Measurements from ENCODE around the gene VGLL2.
A peak's percentile ranks its signal among the peaks of the same experiment; 100 is the strongest.

The VGLL2 gene

DNA sequence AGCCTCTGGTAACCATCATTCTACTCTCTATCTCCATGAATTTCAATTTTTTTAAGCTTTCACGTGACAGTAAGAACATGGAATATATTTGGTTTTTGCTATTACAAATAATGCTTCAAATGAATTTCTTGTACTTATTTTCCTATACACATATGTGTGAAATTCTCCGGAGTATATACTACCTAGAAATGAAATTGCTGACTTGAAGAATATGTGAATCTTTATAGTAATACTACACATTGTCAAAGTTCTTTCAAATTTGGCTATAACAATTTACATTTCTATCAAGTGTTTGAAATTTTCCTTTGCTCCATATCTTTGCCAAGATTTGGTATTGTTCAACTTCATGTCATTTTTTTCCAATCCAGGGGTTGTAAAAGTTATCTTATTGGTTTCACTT, 11.6 kb upstream of the VGLL2 start:
- Histone ChIP-seq H3K4me3 (ENCODE audit: low read length) (no peak overlapping the region), H3K36me3 (ENCODE audit: insufficient read depth, low read depth, low read length) (no peaks in the 10 kb centered on the region), H3K9ac (ENCODE audit: low read depth, low read length) (no peak overlapping the region), H3K27me3 (ENCODE audit: insufficient read depth, low read length) (no peaks in the 10 kb centered on the region), H3K27ac (ENCODE audit: low read length) (no peak overlapping the region), H3K9me3 (ENCODE audit: insufficient read depth, low read depth, low read length) (no peaks in the 10 kb centered on the region), H3K4me1 (ENCODE audit: insufficient read depth, low read length) (no peaks in the 10 kb centered on the region)

DNA sequence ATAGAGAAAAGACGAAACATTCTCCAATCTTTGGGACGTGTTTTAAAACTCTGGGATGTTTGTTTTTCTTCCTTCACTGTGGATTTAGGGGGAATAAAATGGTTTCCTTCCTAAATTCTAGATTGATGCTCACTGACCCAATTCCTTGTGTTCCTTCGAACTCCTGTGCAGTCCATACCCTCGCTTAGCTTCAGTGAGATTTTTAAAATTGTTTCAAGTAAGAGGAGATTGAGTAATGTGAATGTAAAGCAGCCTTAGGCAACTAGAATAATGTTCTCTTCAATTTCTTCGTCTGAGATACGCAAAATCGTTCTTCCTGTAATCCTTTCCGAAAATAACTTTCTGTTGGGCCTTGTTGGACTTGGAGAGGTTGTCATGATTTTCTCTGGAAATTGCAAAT, 2.6 kb upstream of the VGLL2 start:
- peaks cover 77% of the 10 kb centered on the region for H3K27me3 ChIP-seq (ENCODE audit: insufficient read depth, low read length)
- no peaks in the 10 kb centered on the region; the same call in 1 of the 2 replicates for H3K9me3 ChIP-seq (ENCODE audit: insufficient read depth, low read depth, low read length)
- H3K4me3 ChIP-seq (ENCODE audit: low read length) = no peak overlapping the region
- H3K36me3 ChIP-seq (ENCODE audit: insufficient read depth, low read depth, low read length) = no peaks in the 10 kb centered on the region
- no peak overlapping the region for H3K9ac ChIP-seq (ENCODE audit: low read depth, low read length)
- peaks cover 3% of the 10 kb centered on the region for H3K4me1 ChIP-seq (ENCODE audit: insufficient read depth, low read length)
- H3K27ac ChIP-seq (ENCODE audit: low read length) = no peak overlapping the region

DNA sequence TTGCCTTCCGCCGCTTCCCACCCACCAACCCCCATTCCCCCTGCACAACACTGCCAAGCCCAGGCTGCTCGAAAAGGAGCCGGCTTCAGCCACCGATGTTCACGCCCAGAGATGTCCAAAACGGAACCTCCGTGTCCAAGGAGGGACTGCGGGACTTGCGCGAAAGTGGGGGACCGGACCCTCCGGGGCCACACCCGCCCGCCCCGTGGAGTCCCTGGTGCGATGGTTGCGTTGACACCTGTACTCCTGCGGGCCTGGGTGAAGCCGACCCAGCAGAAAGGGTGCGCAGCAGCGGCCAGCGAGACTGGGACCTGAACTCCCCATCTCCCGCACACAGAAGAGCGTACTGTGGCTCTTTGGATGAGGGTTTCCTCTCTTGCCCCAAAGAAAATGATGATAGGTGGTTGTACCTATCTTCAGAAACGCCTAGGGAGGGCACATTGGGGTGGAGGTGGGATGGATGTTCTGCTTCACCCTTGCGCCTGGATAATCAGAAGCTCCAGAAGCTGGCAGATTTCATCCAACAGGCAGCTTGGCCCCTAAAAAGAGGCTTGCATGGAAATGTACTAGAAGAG, 1.9 kb upstream of the VGLL2 start:
- Histone ChIP-seq H3K9me3 (ENCODE audit: insufficient read depth, low read depth, low read length) (no peaks in the 10 kb centered on the region; the same call in 1 of the 2 replicates), H3K4me1 (ENCODE audit: insufficient read depth, low read length) (peaks cover 3% of the 10 kb centered on the region), H3K9ac (ENCODE audit: low read depth, low read length) (no peak overlapping the region), H3K27me3 (ENCODE audit: insufficient read depth, low read length) (peaks cover 84% of the 10 kb centered on the region), H3K27ac (ENCODE audit: low read length) (no peak overlapping the region), H3K4me3 (ENCODE audit: low read length) (no peak overlapping the region), H3K36me3 (ENCODE audit: insufficient read depth, low read depth, low read length) (no peaks in the 10 kb centered on the region)

DNA sequence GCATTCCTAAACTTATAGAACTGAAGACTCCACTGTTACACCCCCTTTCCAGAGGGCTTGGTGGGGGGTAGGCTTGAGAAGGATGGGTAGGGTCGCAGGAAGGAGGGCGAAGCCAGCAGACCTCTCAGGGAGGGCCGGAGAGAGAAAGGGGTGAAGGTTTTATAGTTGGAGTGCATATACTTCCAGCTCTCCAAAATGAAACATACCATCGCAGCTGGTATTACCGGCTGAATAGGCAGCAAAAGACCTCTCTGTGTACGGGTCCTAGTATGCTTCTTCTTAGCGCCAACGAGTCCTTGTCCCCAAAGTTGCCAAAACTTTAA, 1.0 kb upstream of the VGLL2 start:
- H3K9ac ChIP-seq (ENCODE audit: low read depth, low read length) = no peak overlapping the region
- no peaks in the 10 kb centered on the region; the same call in 1 of the 2 replicates for H3K9me3 ChIP-seq (ENCODE audit: insufficient read depth, low read depth, low read length)
- H3K27ac ChIP-seq (ENCODE audit: low read length) = no peak overlapping the region
- H3K4me3 ChIP-seq (ENCODE audit: low read length) = peak overlapping the region; percentile 68
- no peaks in the 10 kb centered on the region for H3K36me3 ChIP-seq (ENCODE audit: insufficient read depth, low read depth, low read length)
- H3K27me3 ChIP-seq (ENCODE audit: insufficient read depth, low read length) = peaks cover 93% of the 10 kb centered on the region
- H3K4me1 ChIP-seq (ENCODE audit: insufficient read depth, low read length) = peaks cover 3% of the 10 kb centered on the region

DNA sequence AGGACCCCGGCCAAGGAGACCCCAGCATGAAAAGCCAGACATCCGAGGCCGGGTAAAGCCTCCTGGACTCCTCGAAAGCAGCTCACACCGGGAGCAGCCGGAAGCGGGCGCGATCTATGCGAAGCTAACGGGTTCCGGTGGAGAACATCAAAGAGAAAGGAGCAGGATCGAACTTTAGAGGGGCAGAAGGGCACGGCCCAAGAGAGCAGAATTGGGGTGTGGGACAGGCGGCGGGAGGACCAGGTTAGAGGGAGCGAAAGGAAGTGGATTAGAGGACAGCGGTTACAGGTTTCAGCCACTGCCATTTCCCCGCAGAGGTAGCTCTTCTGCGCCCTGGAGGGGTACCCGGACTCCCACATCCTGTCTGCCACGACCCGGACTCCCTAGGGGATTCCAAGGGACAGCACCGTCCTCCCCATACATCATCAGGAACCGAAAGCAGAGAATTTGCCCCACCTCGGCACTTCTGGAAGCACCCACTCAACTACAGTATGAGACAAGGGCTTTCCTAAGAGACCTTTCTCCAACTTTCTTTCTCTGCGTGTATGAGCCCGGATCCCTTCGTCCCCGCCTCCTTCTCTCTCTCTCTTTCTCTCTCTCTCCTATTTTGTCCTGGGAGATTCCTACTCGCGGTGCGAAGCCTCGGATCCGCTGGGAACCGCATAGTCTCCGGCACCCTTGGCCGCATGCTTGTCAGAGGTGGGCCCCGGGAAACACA, 507 bp upstream of the VGLL2 start:
- Histone ChIP-seq H3K27me3 (ENCODE audit: insufficient read depth, low read length) (peaks cover 98% of the 10 kb centered on the region), H3K27ac (ENCODE audit: low read length) (no peak overlapping the region), H3K4me3 (ENCODE audit: low read length) (peak overlapping the region; percentile 68), H3K4me1 (ENCODE audit: insufficient read depth, low read length) (peaks cover 3% of the 10 kb centered on the region; the same call in 1 of the 2 replicates), H3K36me3 (ENCODE audit: insufficient read depth, low read depth, low read length) (no peaks in the 10 kb centered on the region), H3K9me3 (ENCODE audit: insufficient read depth, low read depth, low read length) (no peaks in the 10 kb centered on the region; the same call in 1 of the 2 replicates), H3K9ac (ENCODE audit: low read depth, low read length) (no peak overlapping the region)

DNA sequence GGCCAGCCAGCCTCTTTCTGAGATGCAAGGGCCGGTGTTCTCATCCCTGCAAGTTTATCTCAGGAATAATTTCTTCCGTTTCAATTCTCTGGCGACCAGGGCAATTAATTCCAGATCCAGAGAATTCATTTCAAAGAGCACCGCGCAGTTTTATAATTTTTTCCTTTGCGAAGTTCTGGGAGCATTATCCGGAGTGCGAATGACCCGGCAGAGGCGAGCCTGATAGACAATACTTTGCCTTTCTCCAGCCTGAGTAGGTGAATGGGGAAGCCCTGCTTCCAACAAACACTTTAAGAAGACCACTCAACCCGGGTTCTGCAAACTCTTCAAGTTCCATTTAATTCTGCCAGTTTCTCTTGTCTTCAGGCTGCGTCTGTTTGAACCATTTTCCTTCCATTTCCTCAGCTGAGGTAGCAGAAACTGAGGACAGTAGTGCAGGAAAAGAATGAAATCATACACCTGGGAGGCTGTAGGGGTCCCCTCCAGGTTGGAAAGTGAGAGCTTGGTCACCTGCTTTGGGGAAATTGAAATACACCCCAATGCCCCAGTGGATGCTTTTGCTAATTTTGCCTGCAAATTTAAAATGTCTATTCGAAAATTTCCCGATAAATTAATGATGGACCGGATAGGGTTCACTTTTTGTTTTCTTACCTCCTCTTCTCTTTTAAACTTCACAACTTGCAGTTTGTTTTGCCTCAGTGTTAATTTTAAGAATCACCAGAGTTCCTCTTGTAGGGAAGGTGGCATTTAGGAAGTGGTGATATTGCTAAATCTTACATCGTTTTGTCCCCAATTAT, 1.1 kb downstream of the VGLL2 start:
- Histone ChIP-seq H3K27me3 (ENCODE audit: insufficient read depth, low read length) (peaks cover 100% of the 10 kb centered on the region), H3K9ac (ENCODE audit: low read depth, low read length) (no peak overlapping the region), H3K4me1 (ENCODE audit: insufficient read depth, low read length) (peaks cover 3% of the 10 kb centered on the region; the same call in 1 of the 2 replicates), H3K27ac (ENCODE audit: low read length) (no peak overlapping the region), H3K4me3 (ENCODE audit: low read length) (peak overlapping the region; percentile 68), H3K9me3 (ENCODE audit: insufficient read depth, low read depth, low read length) (no peaks in the 10 kb centered on the region; the same call in 1 of the 2 replicates), H3K36me3 (ENCODE audit: insufficient read depth, low read depth, low read length) (no peaks in the 10 kb centered on the region)

DNA sequence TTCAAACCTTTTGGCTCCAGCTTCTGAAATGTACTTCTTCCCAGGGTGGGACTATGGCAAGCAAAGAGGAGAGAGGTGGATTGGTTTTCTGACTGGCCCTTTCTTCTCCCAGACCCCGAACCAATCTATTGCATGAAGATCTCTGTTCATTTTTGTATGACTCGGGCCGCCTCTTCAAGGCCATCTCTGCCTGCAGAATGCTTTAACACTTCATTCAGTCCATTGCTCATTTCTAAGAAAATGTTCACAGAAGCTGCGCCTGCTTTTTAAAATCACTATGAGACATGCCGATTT, 1.6 kb downstream of the VGLL2 start:
- Histone ChIP-seq H3K4me3 (ENCODE audit: low read length) (no peak overlapping the region), H3K9ac (ENCODE audit: low read depth, low read length) (no peak overlapping the region), H3K4me1 (ENCODE audit: insufficient read depth, low read length) (peaks cover 3% of the 10 kb centered on the region; the same call in 1 of the 2 replicates), H3K27ac (ENCODE audit: low read length) (no peak overlapping the region), H3K9me3 (ENCODE audit: insufficient read depth, low read depth, low read length) (no peaks in the 10 kb centered on the region; the same call in 1 of the 2 replicates), H3K36me3 (ENCODE audit: insufficient read depth, low read depth, low read length) (no peaks in the 10 kb centered on the region), H3K27me3 (ENCODE audit: insufficient read depth, low read length) (peaks cover 100% of the 10 kb centered on the region)

DNA sequence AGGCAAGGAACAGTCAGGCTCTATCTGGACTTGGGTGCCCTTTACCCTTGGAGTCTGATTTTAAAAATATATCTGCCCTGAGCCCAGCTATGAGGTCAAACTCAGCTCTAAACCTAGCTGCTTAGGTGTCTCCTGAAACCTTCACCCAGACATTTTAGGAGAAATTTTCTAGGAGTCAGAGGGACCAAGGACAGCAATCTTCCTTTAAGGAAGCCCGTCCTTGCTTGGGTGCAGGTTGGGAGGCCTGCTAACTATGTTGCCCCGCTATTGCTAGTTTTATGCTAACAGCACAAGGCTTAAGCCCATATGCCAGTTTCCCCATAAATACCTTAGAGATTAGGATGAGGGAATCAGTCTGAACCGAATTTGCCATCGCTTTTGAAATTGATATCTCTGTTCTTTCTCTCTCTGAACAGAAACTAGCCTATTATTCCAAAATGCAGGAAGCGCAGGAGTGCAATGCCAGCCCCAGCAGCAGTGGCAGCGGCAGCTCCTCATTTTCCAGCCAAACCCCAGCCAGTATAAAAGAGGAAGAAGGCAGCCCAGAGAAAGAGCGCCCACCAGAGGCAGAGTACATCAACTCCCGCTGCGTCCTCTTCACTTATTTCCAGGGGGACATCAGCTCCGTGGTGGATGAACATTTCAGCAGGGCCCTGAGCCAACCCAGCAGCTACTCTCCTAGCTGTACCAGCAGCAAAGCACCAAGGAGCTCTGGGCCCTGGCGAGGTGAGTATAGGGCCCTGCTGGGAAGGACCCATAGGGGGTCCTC, 2.6 kb downstream of the VGLL2 start:
- Histone ChIP-seq H3K4me3 (ENCODE audit: low read length) (no peak overlapping the region), H3K9me3 (ENCODE audit: insufficient read depth, low read depth, low read length) (no peaks in the 10 kb centered on the region; the same call in 1 of the 2 replicates), H3K27me3 (ENCODE audit: insufficient read depth, low read length) (peaks cover 100% of the 10 kb centered on the region), H3K9ac (ENCODE audit: low read depth, low read length) (no peak overlapping the region), H3K27ac (ENCODE audit: low read length) (no peak overlapping the region), H3K36me3 (ENCODE audit: insufficient read depth, low read depth, low read length) (no peaks in the 10 kb centered on the region), H3K4me1 (ENCODE audit: insufficient read depth, low read length) (peaks cover 3% of the 10 kb centered on the region; the same call in 1 of the 2 replicates)

DNA sequence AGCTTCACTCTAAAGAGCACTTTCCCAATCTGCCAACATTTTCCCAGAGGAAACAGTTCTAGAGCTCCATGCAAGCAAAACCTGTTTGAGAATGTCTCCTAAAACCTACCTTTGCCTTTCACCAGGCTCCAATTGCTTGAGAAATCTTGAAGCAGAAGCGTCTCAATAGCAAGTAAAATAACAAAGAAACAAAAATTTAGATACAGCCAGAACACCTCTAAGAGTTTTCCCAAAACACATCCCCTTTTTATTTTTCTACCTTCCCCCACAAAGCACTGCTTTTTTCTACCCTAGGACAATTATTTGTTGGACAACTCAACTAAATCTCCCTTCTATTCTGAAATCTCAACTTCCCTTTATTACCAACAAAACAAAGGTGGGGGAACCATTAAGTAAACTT, 3.6 kb downstream of the VGLL2 start:
- H3K27me3 ChIP-seq (ENCODE audit: insufficient read depth, low read length) = peaks cover 100% of the 10 kb centered on the region
- no peak overlapping the region for H3K4me3 ChIP-seq (ENCODE audit: low read length)
- H3K9ac ChIP-seq (ENCODE audit: low read depth, low read length) = no peak overlapping the region
- peaks cover 3% of the 10 kb centered on the region; the same call in 1 of the 2 replicates for H3K4me1 ChIP-seq (ENCODE audit: insufficient read depth, low read length)
- no peaks in the 10 kb centered on the region for H3K36me3 ChIP-seq (ENCODE audit: insufficient read depth, low read depth, low read length)
- no peak overlapping the region for H3K27ac ChIP-seq (ENCODE audit: low read length)
- H3K9me3 ChIP-seq (ENCODE audit: insufficient read depth, low read depth, low read length) = no peaks in the 10 kb centered on the region; the same call in 1 of the 2 replicates

DNA sequence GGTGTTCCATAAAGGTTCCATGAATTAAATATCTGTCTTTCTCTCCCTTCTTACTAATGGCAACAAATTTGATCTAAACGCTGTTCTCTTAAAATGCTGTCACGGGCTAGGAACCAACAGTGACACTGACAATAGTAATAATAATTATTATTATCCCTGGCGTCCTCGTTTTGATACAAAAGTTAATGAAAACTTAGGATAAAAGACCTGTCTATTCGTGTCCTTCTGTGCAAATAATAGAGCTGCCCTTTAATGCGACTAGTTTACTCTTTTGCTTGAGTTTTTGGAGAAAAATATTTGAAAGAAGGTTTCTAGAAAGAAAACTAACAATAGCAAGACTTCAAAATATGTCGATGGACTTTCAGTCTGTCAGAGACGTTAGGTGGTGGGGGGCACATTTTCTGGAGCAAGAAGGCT, 4.3 kb downstream of the VGLL2 start:
- Histone ChIP-seq H3K9ac (ENCODE audit: low read depth, low read length) (no peak overlapping the region), H3K27me3 (ENCODE audit: insufficient read depth, low read length) (peaks cover 100% of the 10 kb centered on the region), H3K9me3 (ENCODE audit: insufficient read depth, low read depth, low read length) (no peaks in the 10 kb centered on the region; the same call in 1 of the 2 replicates), H3K4me3 (ENCODE audit: low read length) (peak overlapping the region; percentile 64), H3K4me1 (ENCODE audit: insufficient read depth, low read length) (no peaks in the 10 kb centered on the region; the same call in 1 of the 2 replicates), H3K27ac (ENCODE audit: low read length) (no peak overlapping the region), H3K36me3 (ENCODE audit: insufficient read depth, low read depth, low read length) (no peaks in the 10 kb centered on the region)

DNA sequence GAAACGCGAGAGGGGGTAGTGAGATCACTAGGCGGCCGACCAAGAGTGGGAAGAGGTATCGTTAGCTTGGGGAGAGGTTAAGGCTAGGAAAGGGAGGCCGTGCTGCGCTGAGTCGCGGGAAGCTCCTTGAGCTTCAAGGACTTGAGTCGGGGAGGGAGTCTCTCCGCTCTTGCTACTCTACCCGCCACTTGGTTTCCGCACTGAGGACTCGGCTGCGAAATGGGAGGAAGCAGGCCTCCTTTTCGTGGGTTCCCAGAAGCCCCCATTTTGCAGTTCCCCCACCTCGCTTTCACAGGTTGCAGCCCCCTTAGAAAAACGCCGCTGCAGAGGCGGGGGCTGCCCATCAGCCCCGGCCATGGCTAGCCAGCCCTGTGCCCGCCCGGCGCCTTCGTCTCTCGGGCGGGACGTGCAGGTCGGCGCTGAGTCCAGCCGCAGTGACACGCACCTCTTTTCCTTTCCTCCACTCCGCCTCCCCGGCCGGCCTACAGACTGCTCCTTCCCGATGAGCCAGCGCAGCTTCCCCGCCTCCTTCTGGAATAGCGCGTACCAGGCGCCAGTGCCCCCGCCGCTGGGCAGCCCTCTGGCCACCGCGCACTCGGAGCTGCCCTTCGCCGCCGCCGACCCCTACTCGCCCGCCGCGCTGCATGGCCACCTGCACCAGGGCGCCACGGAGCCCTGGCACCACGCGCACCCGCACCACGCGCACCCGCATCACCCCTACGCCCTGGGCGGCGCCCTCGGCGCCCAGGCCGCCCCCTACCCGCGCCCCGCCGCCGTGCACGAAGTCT, 4.9 kb downstream of the VGLL2 start:
- Histone ChIP-seq H3K27me3 (ENCODE audit: insufficient read depth, low read length) (peaks cover 100% of the 10 kb centered on the region), H3K27ac (ENCODE audit: low read length) (no peak overlapping the region), H3K9me3 (ENCODE audit: insufficient read depth, low read depth, low read length) (no peaks in the 10 kb centered on the region; the same call in 1 of the 2 replicates), H3K4me3 (ENCODE audit: low read length) (peak overlapping the region; percentile 64), H3K4me1 (ENCODE audit: insufficient read depth, low read length) (no peaks in the 10 kb centered on the region), H3K36me3 (ENCODE audit: insufficient read depth, low read depth, low read length) (no peaks in the 10 kb centered on the region), H3K9ac (ENCODE audit: low read depth, low read length) (no peak overlapping the region)

Data from iPS-20b (cell line).